GM12878 (cell line): ENCODE results near the gene LMAN2. TPM values are rescaled to one million over a fixed set of nuclear protein-coding genes. Genes with fewer than 3 reads are reported as not detected.

Experiments
- polyA plus RNA-seq, 11 experiments: library from polyadenylated mRNA; depleted of rRNA in 4 of 11; unstranded in 6 of 11; stranded (reverse) in 5 of 11; fragments of >200 nt; fragmentation: Nextera tagmentation in 4 of 11; fragmentation: Illumina TruSeq in 1 of 11; extraction: Ambion mirVana in 4 of 11; extraction: Trizol in 1 of 11; gene quantifications; 1 replicate in 1 of 11; 2 replicates in 10 of 11; pipeline versions ENCODE4 v1.2.1 to v1.2.3, GENCODE V29; 2011 to 2016; ENCODE audit warnings: inconsistent platforms in 2 of 11, missing spikeins in 2 of 11, low read depth in 1 of 11
- total RNA-seq, 4 experiments: library from RNA; depleted of rRNA in 3 of 4; stranded (reverse); fragments of >200 nt in 3 of 4; fragmentation: Illumina TruSeq in 1 of 4; extraction: Trizol in 1 of 4; gene quantifications; 2 replicates each; pipeline versions ENCODE4 v1.2.1 to v1.2.3, GENCODE V29; 2013 to 2021

Gene LMAN2
- total and polyA plus RNA-seq, 10 of the 15 experiments (the other 5 are each of a cell fraction or from before 2014, with no cell fraction given) = 2.4 to 264 (median 147) TPM

Other genes starting within 250 kb of the LMAN2 start
Only the 7 nearest of the 17 such genes appear.
- gene RAB24, start 47.9 kb downstream of the LMAN2 start, total RNA-seq (2014; rRNA removed) = 25.7 and 31.0 TPM in 2 replicates
- 11.9 and 12.1 TPM in 2 replicates for gene RAB24, start 47.9 kb downstream of the LMAN2 start, total RNA-seq (2014; rRNA removed; fragmentation: Illumina TruSeq; extraction: Trizol)
- gene RAB24, start 47.9 kb downstream of the LMAN2 start, total RNA-seq (2021) = 27.6 and 30.3 TPM in 2 replicates
- 15.0 and 22.3 TPM in 2 replicates for gene RAB24, start 47.9 kb downstream of the LMAN2 start, polyA plus RNA-seq (2011; rRNA removed)
- gene RAB24, start 47.9 kb downstream of the LMAN2 start, polyA plus RNA-seq (2014; fragmentation: Illumina TruSeq; extraction: Trizol) = 14.1 and 15.1 TPM in 2 replicates
- gene RAB24, start 47.9 kb downstream of the LMAN2 start, polyA plus RNA-seq (2014; fragmentation: Nextera tagmentation; extraction: Ambion mirVana) = 10 to 100 TPM in 1 of 2 experiments, 1 to 10 TPM in 1; 8.0 to 12.8 TPM
- 44.4 and 50.8 TPM in 2 replicates for gene RAB24, start 47.9 kb downstream of the LMAN2 start, polyA plus RNA-seq (2014; rRNA removed)
- gene RAB24, start 47.9 kb downstream of the LMAN2 start, polyA plus RNA-seq (2016; fragmentation: Nextera tagmentation; extraction: Ambion mirVana) = 10 to 100 TPM; 26.4 to 28.4 TPM
- gene PRELID1, start 47.9 kb downstream of the LMAN2 start, total RNA-seq (2014; rRNA removed) = 190 and 251 TPM in 2 replicates
- 221 and 242 TPM in 2 replicates for gene PRELID1, start 47.9 kb downstream of the LMAN2 start, total RNA-seq (2014; rRNA removed; fragmentation: Illumina TruSeq; extraction: Trizol)
- 259 and 261 TPM in 2 replicates for gene PRELID1, start 47.9 kb downstream of the LMAN2 start, total RNA-seq (2021)
- 171 and 256 TPM in 2 replicates for gene PRELID1, start 47.9 kb downstream of the LMAN2 start, polyA plus RNA-seq (2011; rRNA removed)
- gene PRELID1, start 47.9 kb downstream of the LMAN2 start, polyA plus RNA-seq (2014; fragmentation: Illumina TruSeq; extraction: Trizol) = 157 and 248 TPM in 2 replicates
- 100 to 1,000 TPM in 1 of 2 experiments, 10 to 100 TPM in 1; 30.9 to 106 TPM for gene PRELID1, start 47.9 kb downstream of the LMAN2 start, polyA plus RNA-seq (2014; fragmentation: Nextera tagmentation; extraction: Ambion mirVana)
- gene PRELID1, start 47.9 kb downstream of the LMAN2 start, polyA plus RNA-seq (2014; rRNA removed) = 414 and 449 TPM in 2 replicates
- 100 to 1,000 TPM; 529 to 584 TPM for gene PRELID1, start 47.9 kb downstream of the LMAN2 start, polyA plus RNA-seq (2016; fragmentation: Nextera tagmentation; extraction: Ambion mirVana)
- gene MXD3, start 39.8 kb downstream of the LMAN2 start, total RNA-seq (2014; rRNA removed) = 26.9 and 27.4 TPM in 2 replicates
- gene MXD3, start 39.8 kb downstream of the LMAN2 start, total RNA-seq (2014; rRNA removed; fragmentation: Illumina TruSeq; extraction: Trizol) = 3.5 and 3.8 TPM in 2 replicates
- gene MXD3, start 39.8 kb downstream of the LMAN2 start, total RNA-seq (2021) = 20.5 and 26.7 TPM in 2 replicates
- gene MXD3, start 39.8 kb downstream of the LMAN2 start, polyA plus RNA-seq (2011; rRNA removed) = 4.1 and 13.3 TPM in 2 replicates
- gene MXD3, start 39.8 kb downstream of the LMAN2 start, polyA plus RNA-seq (2014; fragmentation: Illumina TruSeq; extraction: Trizol) = 0.79 and 1.7 TPM in 2 replicates
- gene MXD3, start 39.8 kb downstream of the LMAN2 start, polyA plus RNA-seq (2014; fragmentation: Nextera tagmentation; extraction: Ambion mirVana) = under 1 TPM; 0.24 to 0.93 TPM
- gene MXD3, start 39.8 kb downstream of the LMAN2 start, polyA plus RNA-seq (2014; rRNA removed) = 29.8 and 36.2 TPM in 2 replicates
- gene MXD3, start 39.8 kb downstream of the LMAN2 start, polyA plus RNA-seq (2016; fragmentation: Nextera tagmentation; extraction: Ambion mirVana) = 10 to 100 TPM; 13.7 to 15.5 TPM
- gene RGS14, start 6.3 kb upstream of the LMAN2 start, total RNA-seq (2014; rRNA removed) = 56.5 and 68.1 TPM in 2 replicates
- gene RGS14, start 6.3 kb upstream of the LMAN2 start, total RNA-seq (2014; rRNA removed; fragmentation: Illumina TruSeq; extraction: Trizol) = 25.1 and 30.4 TPM in 2 replicates
- 65.6 and 72.9 TPM in 2 replicates for gene RGS14, start 6.3 kb upstream of the LMAN2 start, total RNA-seq (2021)
- 28.8 and 57.1 TPM in 2 replicates for gene RGS14, start 6.3 kb upstream of the LMAN2 start, polyA plus RNA-seq (2011; rRNA removed)
- gene RGS14, start 6.3 kb upstream of the LMAN2 start, polyA plus RNA-seq (2014; fragmentation: Illumina TruSeq; extraction: Trizol) = 4.4 and 35.8 TPM in 2 replicates
- 1 to 10 TPM in 1 of 2 experiments, under 1 TPM in 1; 0.19 to 1.3 TPM for gene RGS14, start 6.3 kb upstream of the LMAN2 start, polyA plus RNA-seq (2014; fragmentation: Nextera tagmentation; extraction: Ambion mirVana)
- 88.7 and 91.9 TPM in 2 replicates for gene RGS14, start 6.3 kb upstream of the LMAN2 start, polyA plus RNA-seq (2014; rRNA removed)
- gene RGS14, start 6.3 kb upstream of the LMAN2 start, polyA plus RNA-seq (2016; fragmentation: Nextera tagmentation; extraction: Ambion mirVana) = 10 to 100 TPM; 53.6 to 56.0 TPM
- 0.05 and 0.11 TPM in 2 replicates for gene SLC34A1, start 32.8 kb upstream of the LMAN2 start, total RNA-seq (2014; rRNA removed)
- 0.04 and 0.09 TPM in 2 replicates for gene SLC34A1, start 32.8 kb upstream of the LMAN2 start, total RNA-seq (2014; rRNA removed; fragmentation: Illumina TruSeq; extraction: Trizol)
- 0.05 and 0.10 TPM in 2 replicates for gene SLC34A1, start 32.8 kb upstream of the LMAN2 start, total RNA-seq (2021)
- gene SLC34A1, start 32.8 kb upstream of the LMAN2 start, polyA plus RNA-seq (2011; rRNA removed) = 0.14 TPM in 2 replicates
- gene SLC34A1, start 32.8 kb upstream of the LMAN2 start, polyA plus RNA-seq (2014; fragmentation: Illumina TruSeq; extraction: Trizol) = 0.03 TPM in 1 of 2 replicates, not detected in the other
- not detected for gene SLC34A1, start 32.8 kb upstream of the LMAN2 start, polyA plus RNA-seq (2014; fragmentation: Nextera tagmentation; extraction: Ambion mirVana)
- 0.05 and 0.09 TPM in 2 replicates for gene SLC34A1, start 32.8 kb upstream of the LMAN2 start, polyA plus RNA-seq (2014; rRNA removed)
- under 1 TPM; 0.07 to 0.09 TPM for gene SLC34A1, start 32.8 kb upstream of the LMAN2 start, polyA plus RNA-seq (2016; fragmentation: Nextera tagmentation; extraction: Ambion mirVana)
- not detected in 2 replicates for gene PFN3, start 49.0 kb upstream of the LMAN2 start, total RNA-seq (2014; rRNA removed)
- gene PFN3, start 49.0 kb upstream of the LMAN2 start, total RNA-seq (2014; rRNA removed; fragmentation: Illumina TruSeq; extraction: Trizol) = not detected in 2 replicates
- gene PFN3, start 49.0 kb upstream of the LMAN2 start, total RNA-seq (2021) = not detected in 2 replicates
- not detected in 2 replicates for gene PFN3, start 49.0 kb upstream of the LMAN2 start, polyA plus RNA-seq (2011; rRNA removed)
- not detected in 2 replicates for gene PFN3, start 49.0 kb upstream of the LMAN2 start, polyA plus RNA-seq (2014; fragmentation: Illumina TruSeq; extraction: Trizol)
- gene PFN3, start 49.0 kb upstream of the LMAN2 start, polyA plus RNA-seq (2014; fragmentation: Nextera tagmentation; extraction: Ambion mirVana) = not detected
- not detected in 2 replicates for gene PFN3, start 49.0 kb upstream of the LMAN2 start, polyA plus RNA-seq (2014; rRNA removed)
- gene PFN3, start 49.0 kb upstream of the LMAN2 start, polyA plus RNA-seq (2016; fragmentation: Nextera tagmentation; extraction: Ambion mirVana) = not detected
- 6.9 and 7.1 TPM in 2 replicates for gene F12, start 57.9 kb upstream of the LMAN2 start, total RNA-seq (2014; rRNA removed)
- gene F12, start 57.9 kb upstream of the LMAN2 start, total RNA-seq (2014; rRNA removed; fragmentation: Illumina TruSeq; extraction: Trizol) = 0.49 and 0.74 TPM in 2 replicates
- 5.8 and 7.1 TPM in 2 replicates for gene F12, start 57.9 kb upstream of the LMAN2 start, total RNA-seq (2021)
- 2.3 and 5.2 TPM in 2 replicates for gene F12, start 57.9 kb upstream of the LMAN2 start, polyA plus RNA-seq (2011; rRNA removed)
- 0.25 and 0.82 TPM in 2 replicates for gene F12, start 57.9 kb upstream of the LMAN2 start, polyA plus RNA-seq (2014; fragmentation: Illumina TruSeq; extraction: Trizol)
- gene F12, start 57.9 kb upstream of the LMAN2 start, polyA plus RNA-seq (2014; fragmentation: Nextera tagmentation; extraction: Ambion mirVana) = under 1 TPM; 0.50 to 0.82 TPM
- 5.9 and 9.9 TPM in 2 replicates for gene F12, start 57.9 kb upstream of the LMAN2 start, polyA plus RNA-seq (2014; rRNA removed)
- gene F12, start 57.9 kb upstream of the LMAN2 start, polyA plus RNA-seq (2016; fragmentation: Nextera tagmentation; extraction: Ambion mirVana) = 10 to 100 TPM in 1 of 2 experiments, 1 to 10 TPM in 1; 9.7 to 11.3 TPM